GM23338 (cell line): ENCODE data around the gene MSH3. TPM values are rescaled to one million over a fixed set of nuclear protein-coding genes. Genes with fewer than 3 reads are reported as not detected.
A peak's percentile ranks its signal among the peaks of the same experiment; 100 is the strongest.

Experiments used
- ATAC-seq: fragments of 200-7000 bp; cut with Tn5 transposase; 3 replicates; pipeline ENCODE4 v1.9.1; 2020
- DNase-seq: peaks from one replicate; pipeline ENCODE4 v3.0.0-alpha.2; 2015; ENCODE audit warnings: low spot score
- H2AFZ ChIP-seq: fragments of 200-600 bp; sonication (generic); 2 replicates; pipeline ENCODE4 v1.8.0; 2016; ENCODE audit warnings: antibody characterized with exemption, mild to moderate bottlenecking, moderate library complexity
- H3F3A ChIP-seq: fragments of 200-600 bp; sonication (generic); replicated peaks from 2 replicates; pipeline ENCODE4 v1.8.0; 2017; ENCODE audit warnings: antibody characterized with exemption, mixed run types, low read depth
- H3K27ac ChIP-seq: fragments of 200-600 bp; sonication (generic); 2 replicates; pipeline ENCODE4 v1.6.1; 2016; ENCODE audit warnings: low read depth
- H3K27me3 ChIP-seq: fragments of 200-600 bp; sonication (generic); 2 replicates; pipeline ENCODE4 v1.8.0; 2016; ENCODE audit warnings: mild to moderate bottlenecking, mixed run types, moderate library complexity; ENCODE audit not compliant: insufficient read depth
- H3K36me3 ChIP-seq: fragments of 200-600 bp; sonication (generic); 2 replicates; pipeline ENCODE4 v1.8.0; 2016; ENCODE audit warnings: mild to moderate bottlenecking; ENCODE audit not compliant: insufficient read depth
- H3K4me1 ChIP-seq: fragments of 200-600 bp; sonication (generic); 2 replicates; pipeline ENCODE4 v1.8.0; 2016; ENCODE audit warnings: mild to moderate bottlenecking, moderate library complexity; ENCODE audit not compliant: insufficient read depth
- H3K4me2 ChIP-seq: fragments of 200-600 bp; sonication (generic); 2 replicates; pipeline ENCODE4 v1.7.1; 2017; ENCODE audit warnings: mixed run types
- H3K4me3 ChIP-seq: fragments of 200-600 bp; sonication (generic); 2 replicates; pipeline ENCODE4 v1.6.1; 2016; ENCODE audit warnings: mixed run types
- H3K79me2 ChIP-seq: fragments of 200-600 bp; sonication (generic); replicated peaks from 2 replicates; pipeline ENCODE4 v1.8.0; 2017; ENCODE audit warnings: mild to moderate bottlenecking; ENCODE audit not compliant: insufficient read depth
- H3K9me2 ChIP-seq: fragments of 200-600 bp; sonication (generic); 2 replicates; pipeline ENCODE4 v1.8.0; 2017; ENCODE audit not compliant: insufficient read depth
- H4K20me1 ChIP-seq: fragments of 200-600 bp; sonication (generic); replicated peaks from 2 replicates; pipeline ENCODE4 v1.8.0; 2017; ENCODE audit warnings: mild to moderate bottlenecking; ENCODE audit not compliant: insufficient read depth
- H3K27ac Mint-ChIP-seq: 2 replicates; pipeline ENCODE4 v1.8.0; 2020; ENCODE audit warnings: inconsistent platforms, mild to moderate bottlenecking, moderate library complexity, mixed read lengths
- H3K27me3 Mint-ChIP-seq: 3 replicates; pipeline ENCODE4 v1.8.0; 2022; ENCODE audit warnings: low read depth, mild to moderate bottlenecking, moderate library complexity, mixed read lengths, inconsistent platforms; ENCODE audit not compliant: insufficient read depth, poor library complexity
- H3K36me3 Mint-ChIP-seq: 3 replicates; pipeline ENCODE4 v1.8.0; 2021; ENCODE audit warnings: low read depth, mild to moderate bottlenecking, inconsistent platforms, moderate library complexity, mixed read lengths
- H3K4me1 Mint-ChIP-seq: 3 replicates; pipeline ENCODE4 v1.8.0; 2020; ENCODE audit warnings: mild to moderate bottlenecking, inconsistent platforms, mixed read lengths
- H3K4me3 Mint-ChIP-seq: 3 replicates; pipeline ENCODE4 v1.8.0; 2021; ENCODE audit warnings: moderate library complexity, mild to moderate bottlenecking, inconsistent platforms, mixed read lengths
- H3K9me3 Mint-ChIP-seq: 3 replicates; pipeline ENCODE4 v1.8.0; 2020; ENCODE audit warnings: moderate library complexity, mild to moderate bottlenecking, inconsistent platforms, mixed read lengths
- CREB1 ChIP-seq: fragments of 250-450 bp; sonication (Bioruptor Pico); IDR thresholded peaks from 2 replicates; pipeline ENCODE4 v1.5.0; 2020; ENCODE audit warnings: low read depth, mild to moderate bottlenecking, moderate library complexity
- ETS1 ChIP-seq: IDR thresholded peaks from 2 replicates; pipeline ENCODE4 v1.6.1; 2016; ENCODE audit warnings: antibody characterized with exemption
- EZH2 ChIP-seq: fragments of 200-600 bp; sonication (generic); IDR thresholded peaks from one replicate; pipeline ENCODE4 v1.8.0; 2017; ENCODE audit warnings: antibody characterized with exemption, mild to moderate bottlenecking, low read depth; ENCODE audit not compliant: unreplicated experiment
- EZH2phosphoT487 ChIP-seq: fragments of 200-600 bp; sonication (generic); IDR thresholded peaks from one replicate; pipeline ENCODE4 v1.8.1; 2018; ENCODE audit warnings: antibody characterized with exemption; ENCODE audit not compliant: unreplicated experiment
- NANOG ChIP-seq: IDR thresholded peaks from 2 replicates; pipeline ENCODE4 v1.6.1; 2016; ENCODE audit warnings: antibody characterized with exemption, borderline replicate concordance
- POLR2AphosphoS5 ChIP-seq: IDR thresholded peaks from 2 replicates; pipeline ENCODE4 v1.6.1; 2016; ENCODE audit warnings: antibody characterized with exemption, low read depth
- REST ChIP-seq: IDR thresholded peaks from one replicate; pipeline ENCODE4 v1.6.1; 2018; ENCODE audit warnings: antibody characterized with exemption; ENCODE audit not compliant: unreplicated experiment
- STAT1 ChIP-seq: IDR thresholded peaks from one replicate; pipeline ENCODE4 v1.6.1; 2016; ENCODE audit warnings: antibody characterized with exemption; ENCODE audit not compliant: unreplicated experiment
- ZNF114 ChIP-seq: fragments of 250-450 bp; sonication (Bioruptor Pico); IDR thresholded peaks from 2 replicates; pipeline ENCODE4 v1.5.0; 2020; ENCODE audit warnings: mild to moderate bottlenecking, moderate library complexity
- ZNF462 ChIP-seq: fragments of 250-450 bp; sonication (Bioruptor Pico); IDR thresholded peaks from 2 replicates; pipeline ENCODE4 v1.5.0; 2020; ENCODE audit warnings: mild to moderate bottlenecking, moderate library complexity
- polyA plus RNA-seq: library from polyadenylated mRNA; unstranded; fragments of >200 nt; fragmentation: Nextera tagmentation; extraction: Ambion mirVana; gene quantifications from 2 replicates; pipeline ENCODE4 v1.2.1, GENCODE V29; 2016
- total RNA-seq: library from RNA; depleted of rRNA; stranded (reverse); fragments of >200 nt; shearing (Covaris generic); gene quantifications from 2 replicates; pipeline ENCODE4 v1.2.3, GENCODE V29; 2014

The MSH3 gene
- total and polyA plus RNA-seq, 2 experiments from 2014 or later, result 13.3 to 16.6 TPM

GRCh38 chr5:80755626-80756025 is 101.2 kb downstream of the MSH3 start (continued):
- TF ChIP-seq REST, result no peak
- no peak for TF ChIP-seq EZH2

- no peak overlapping the region for H3K4me3 ChIP-seq
- peaks cover 6% of the 10 kb centered on the region; the same call in 2 of the 3 replicates for H3K36me3 Mint-ChIP-seq
- no peaks in the 10 kb centered on the region for H3K27me3 ChIP-seq
- no peak overlapping the region for H2AFZ ChIP-seq
- peak overlapping the region; percentile 50 for H3K4me2 ChIP-seq
- no peaks in the 10 kb centered on the region; the same call in 1 of the 2 replicates for H4K20me1 ChIP-seq
- H3F3A ChIP-seq, result no peaks in the 10 kb centered on the region
- H3K4me3 Mint-ChIP-seq, result no peak overlapping the region
- H3K9me2 ChIP-seq, result no peaks in the 10 kb centered on the region
- H3K36me3 ChIP-seq, result no peaks in the 10 kb centered on the region
- H3K27ac Mint-ChIP-seq, result no peak overlapping the region
- ATAC-seq (no peak), DNase-seq (no peak)
- peaks cover 44% of the 10 kb centered on the region for H3K4me1 ChIP-seq
- no peak for TF ChIP-seq POLR2AphosphoS5
- no peak for TF ChIP-seq CREB1
- TF ChIP-seq ZNF114 (CRISPR knock-in tag), result no peak
- TF ChIP-seq ZNF462 (CRISPR knock-in tag), result no peak
- TF ChIP-seq EZH2phosphoT487, result no peak
- TF ChIP-seq REST, result no peak
- no peak for TF ChIP-seq STAT1
- no peak for TF ChIP-seq NANOG
- no peak for TF ChIP-seq ETS1
- H3K9me3 Mint-ChIP-seq, result no peaks in the 10 kb centered on the region
- H3K4me1 Mint-ChIP-seq, result peaks cover 44% of the 10 kb centered on the region
- no peaks in the 10 kb centered on the region for H3K79me2 ChIP-seq
- H3K27me3 Mint-ChIP-seq, result no peaks in the 10 kb centered on the region
- H3K27ac ChIP-seq, result no peak overlapping the region
Measured at GRCh38 chr5:80756292-80756691, 101.8 kb downstream of the MSH3 start.
